ENCODE results near the gene C2CD4A. TPM values are rescaled to one million over a fixed set of nuclear protein-coding genes. Genes with fewer than 3 reads are reported as not detected.
A peak's percentile ranks its signal among the peaks of the same experiment; 100 is the strongest.

Gene C2CD4A
- polyA plus RNA-seq, 2 of the 4 experiments (the other 2 are of a cell fraction), result 0.32 TPM; not detected in 1

- DNase-seq (ENCODE audit: low read depth in 1 of 2, low spot score in 1 of 2) (no peak), FAIRE-seq (no peak), ATAC-seq (no peak)
- ChIA-PET CTCF (interaction anchor here (1.2 to 1.4 kb wide), 2 partner anchors 20 to 111 kb away, joined by 3 to 7 read pairs; partner anchors contain the start of gene C2CD4B), POLR2A (no interaction called here)
- peaks cover 11% of the 10 kb centered on the region; the same call in 2 of the 3 replicates for H3K4me1 ChIP-seq
- no peaks in the 10 kb centered on the region for H3K9me3 ChIP-seq
- TF ChIP-seq TFCP2L1 (CRISPR knock-in tag; IDR thresholded peaks at IDR 0.05), result no peak
- no peak for TF ChIP-seq EP300 (IDR thresholded peaks at IDR 0.05)
- TF ChIP-seq FOSB (CRISPR knock-in tag; IDR thresholded peaks at IDR 0.05), result no peak
- TF ChIP-seq NPAS2 (CRISPR knock-in tag; IDR thresholded peaks at IDR 0.05; ENCODE audit: borderline replicate concordance), result no peak
- TF ChIP-seq HDAC2 (IDR thresholded peaks at IDR 0.05), result no peak
- no peak for TF ChIP-seq NR3C1 (IDR thresholded peaks at IDR 0.05)
- no peak for TF ChIP-seq PHF8 (IDR thresholded peaks at IDR 0.05; ENCODE audit: borderline replicate concordance, low read depth)
- no peak for TF ChIP-seq HOXB5 (CRISPR knock-in tag; IDR thresholded peaks at IDR 0.05)
- no peak overlapping the region for H3K4me3 ChIP-seq
- no peak overlapping the region for H3K4me2 ChIP-seq
- 74% methylated on average over 5 of the region's 5 CpGs for WGBS (ENCODE audit: missing lambda C conversion rate)
- no peak overlapping the region for H3K27ac ChIP-seq
These were observed 13.2 kb upstream of the C2CD4A start for GRCh38 chr15:62053439-62054085.

DNA sequence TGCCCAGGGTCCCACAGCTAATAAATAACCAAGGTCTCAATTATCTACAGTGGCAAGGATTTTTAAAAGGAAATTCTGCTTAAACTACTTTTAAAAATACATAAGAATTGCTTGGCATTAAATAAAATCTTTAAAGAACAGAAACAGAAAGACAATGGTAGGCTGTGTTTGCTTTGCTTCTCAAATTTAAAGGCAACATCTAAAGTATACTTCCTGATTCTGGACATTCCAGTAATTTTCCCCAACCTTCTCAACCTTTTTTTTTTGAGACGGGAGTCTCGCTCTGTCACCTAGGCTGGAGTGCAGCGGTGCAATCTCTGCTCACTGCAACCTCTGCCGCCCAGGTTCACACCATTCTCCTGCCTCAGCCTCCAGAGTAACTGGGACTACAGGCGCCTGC is 11.8 kb upstream of the C2CD4A start:
- Histone ChIP-seq H3K4me3 (no peak overlapping the region), H3K9me3 (no peaks in the 10 kb centered on the region), H3K27ac (no peak overlapping the region), H3K4me1 (peaks cover 16% of the 10 kb centered on the region; the same call in 2 of the 3 replicates), H3K4me2 (peak overlapping the region; percentile 13; the same call in 2 of the 3 replicates)
- ATAC-seq (no peak), FAIRE-seq (no peak), DNase-seq (ENCODE audit: low read depth in 1 of 2, low spot score in 1 of 2) (no peak)
- WGBS (ENCODE audit: missing lambda C conversion rate), result 88% methylated on average over 5 of the region's 5 CpGs
- ChIA-PET POLR2A (no interaction called here), CTCF (no interaction called here)
- no peak for TF ChIP-seq MAZ (IDR thresholded peaks at IDR 0.05; ENCODE audit: borderline replicate concordance, low read depth, low read length)
- TF ChIP-seq KDM1A (IDR thresholded peaks at IDR 0.05; ENCODE audit: low read depth), result no peak
- TF ChIP-seq FOXS1 (CRISPR knock-in tag; IDR thresholded peaks at IDR 0.05), result no peak
- no peak for TF ChIP-seq REST (IDR thresholded peaks at IDR 0.05)
- TF ChIP-seq CHD2 (IDR thresholded peaks at IDR 0.05; ENCODE audit: low read length, partially characterized antibody), result no peak
- TF ChIP-seq JUNB (IDR thresholded peaks at IDR 0.05), result no peak
- TF ChIP-seq CEBPB (IDR thresholded peaks at IDR 0.05), result no peak
- TF ChIP-seq FOSB (CRISPR knock-in tag; IDR thresholded peaks at IDR 0.05), result no peak
- TF ChIP-seq SREBF2 (IDR thresholded peaks at IDR 0.05), result no peak
- no peak for TF ChIP-seq HOXB5 (CRISPR knock-in tag; IDR thresholded peaks at IDR 0.05)
- TF ChIP-seq NPAS2 (CRISPR knock-in tag; IDR thresholded peaks at IDR 0.05; ENCODE audit: borderline replicate concordance), result no peak
- no peak for TF ChIP-seq KDM5A (IDR thresholded peaks at IDR 0.05)
- TF ChIP-seq HOXA7 (CRISPR knock-in tag; IDR thresholded peaks at IDR 0.05), result no peak
- no peak for TF ChIP-seq ZFP36 (IDR thresholded peaks at IDR 0.05; ENCODE audit: borderline replicate concordance, partially characterized antibody)
- no peak for TF ChIP-seq CBX2 (IDR thresholded peaks at IDR 0.05; ENCODE audit: borderline replicate concordance, low read depth)

- ChIA-PET POLR2A (no interaction called here), CTCF (no interaction called here)
- Histone ChIP-seq H3K4me3 (no peak overlapping the region), H3K27ac (no peak overlapping the region), H3K4me1 (peaks cover 16% of the 10 kb centered on the region; the same call in 2 of the 3 replicates), H3K4me2 (no peak overlapping the region), H3K9me3 (no peaks in the 10 kb centered on the region)
- ATAC-seq (no peak), DNase-seq (ENCODE audit: low read depth in 1 of 2, low spot score in 1 of 2) (no peak), FAIRE-seq (no peak)
- 85% methylated on average over 4 of the region's 4 CpGs for WGBS (ENCODE audit: missing lambda C conversion rate)
- TF ChIP-seq FOXS1 (CRISPR knock-in tag; IDR thresholded peaks at IDR 0.05), result no peak
- no peak for TF ChIP-seq FOSB (CRISPR knock-in tag; IDR thresholded peaks at IDR 0.05)
- TF ChIP-seq RARB (CRISPR knock-in tag; IDR thresholded peaks at IDR 0.05), result no peak
- TF ChIP-seq NPAS2 (CRISPR knock-in tag; IDR thresholded peaks at IDR 0.05; ENCODE audit: borderline replicate concordance), result no peak
- TF ChIP-seq REST (IDR thresholded peaks at IDR 0.05), result no peak
- TF ChIP-seq MAFK (IDR thresholded peaks at IDR 0.05; ENCODE audit: partially characterized antibody), result no peak
- TF ChIP-seq, protein P1, sequence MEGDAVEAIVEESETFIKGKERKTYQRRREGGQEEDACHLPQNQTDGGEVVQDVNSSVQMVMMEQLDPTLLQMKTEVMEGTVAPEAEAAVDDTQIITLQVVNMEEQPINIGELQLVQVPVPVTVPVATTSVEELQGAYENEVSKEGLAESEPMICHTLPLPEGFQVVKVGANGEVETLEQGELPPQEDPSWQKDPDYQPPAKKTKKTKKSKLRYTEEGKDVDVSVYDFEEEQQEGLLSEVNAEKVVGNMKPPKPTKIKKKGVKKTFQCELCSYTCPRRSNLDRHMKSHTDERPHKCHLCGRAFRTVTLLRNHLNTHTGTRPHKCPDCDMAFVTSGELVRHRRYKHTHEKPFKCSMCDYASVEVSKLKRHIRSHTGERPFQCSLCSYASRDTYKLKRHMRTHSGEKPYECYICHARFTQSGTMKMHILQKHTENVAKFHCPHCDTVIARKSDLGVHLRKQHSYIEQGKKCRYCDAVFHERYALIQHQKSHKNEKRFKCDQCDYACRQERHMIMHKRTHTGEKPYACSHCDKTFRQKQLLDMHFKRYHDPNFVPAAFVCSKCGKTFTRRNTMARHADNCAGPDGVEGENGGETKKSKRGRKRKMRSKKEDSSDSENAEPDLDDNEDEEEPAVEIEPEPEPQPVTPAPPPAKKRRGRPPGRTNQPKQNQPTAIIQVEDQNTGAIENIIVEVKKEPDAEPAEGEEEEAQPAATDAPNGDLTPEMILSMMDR (IDR thresholded peaks at IDR 0.05), result no peak
- TF ChIP-seq MYC (IDR thresholded peaks at IDR 0.05; ENCODE audit: borderline replicate concordance, low read length), result no peak
These were observed 9.3 kb upstream of the C2CD4A start for GRCh38 chr15:62057341-62057980.
